Stimulated activated CD4-positive, alpha-beta T cell treated with anti-CD3 and anti-CD28 coated beads, Interleukin-4, amount 100 ng/mL, for 48 hours (primary cell): ENCODE measurements around the gene PROM2.

Experiments used
- DNase-seq, 2 donors: peaks; one replicate each; pipeline ENCODE4 v3.0.0-alpha.2; 2020; ENCODE audit warnings: low read depth in 2 of 2

The PROM2 gene

DNA sequence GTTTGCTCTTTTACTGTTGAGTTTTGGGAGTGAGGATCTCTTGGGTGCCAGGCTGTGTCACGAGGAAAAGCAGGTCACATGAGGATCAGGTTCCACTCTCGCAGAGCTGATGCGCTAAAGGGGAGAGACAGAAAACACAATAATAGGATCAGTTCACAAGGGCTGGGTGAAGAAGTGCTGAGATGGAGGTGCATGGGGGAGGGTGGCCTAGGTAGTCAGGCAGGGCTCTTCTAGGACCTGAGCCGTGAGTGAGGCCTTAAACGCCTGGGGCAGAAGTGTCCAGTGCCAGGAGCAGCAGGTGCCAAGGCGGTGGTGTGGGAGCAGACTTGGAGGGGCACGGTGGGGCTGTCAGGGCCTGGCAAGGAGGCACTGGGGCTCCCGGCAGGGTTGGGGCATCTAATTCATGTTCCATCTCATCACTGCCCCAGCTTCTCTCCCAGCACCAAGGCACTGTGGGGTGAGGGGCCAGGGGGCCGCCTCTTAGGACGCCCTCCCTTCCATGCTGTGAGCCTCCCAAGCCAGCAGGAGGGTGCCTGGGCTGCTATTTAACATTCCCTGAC lies 32.2 kb downstream of the PROM2 start:
- no peak for DNase-seq

GRCh38 chr2:95307036-95307435 lies 32.8 kb downstream of the PROM2 start:
- DNase-seq: no peak

GRCh38 chr2:95307878-95308277 lies 33.6 kb downstream of the PROM2 start:
- DNase-seq: no peak

GRCh38 chr2:95308426-95308990 lies 34.3 kb downstream of the PROM2 start:
- DNase-seq: no peak

DNA sequence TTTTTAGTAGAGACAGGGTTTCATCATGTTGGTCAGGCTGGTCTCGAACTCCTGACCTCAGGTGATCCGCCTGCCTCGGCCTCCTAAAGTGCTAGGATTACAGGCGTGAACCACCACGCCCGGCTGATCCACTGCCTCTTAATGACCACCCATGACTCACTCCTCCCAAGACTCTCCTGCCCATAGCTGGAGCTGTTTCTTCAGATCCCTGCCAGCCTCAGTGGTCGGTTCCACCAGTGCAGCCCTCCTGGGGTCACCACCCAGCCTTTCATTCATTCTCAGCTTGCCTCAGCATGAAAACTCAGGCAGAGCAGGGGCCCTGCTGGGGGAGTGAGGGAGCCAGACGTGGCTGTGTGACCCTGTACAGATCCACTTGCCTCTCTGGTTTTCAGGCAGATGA lies 35.4 kb downstream of the PROM2 start:
- DNase-seq: no peak

- DNase-seq: no peak
Measured at GRCh38 chr2:95310216-95310615, 36.0 kb downstream of the PROM2 start.

- DNase-seq: no peak
Measured at GRCh38 chr2:95310651-95311050, 36.4 kb downstream of the PROM2 start.

- DNase-seq: no peak
Measured at GRCh38 chr2:95311815-95312542, 37.7 kb downstream of the PROM2 start.

DNA sequence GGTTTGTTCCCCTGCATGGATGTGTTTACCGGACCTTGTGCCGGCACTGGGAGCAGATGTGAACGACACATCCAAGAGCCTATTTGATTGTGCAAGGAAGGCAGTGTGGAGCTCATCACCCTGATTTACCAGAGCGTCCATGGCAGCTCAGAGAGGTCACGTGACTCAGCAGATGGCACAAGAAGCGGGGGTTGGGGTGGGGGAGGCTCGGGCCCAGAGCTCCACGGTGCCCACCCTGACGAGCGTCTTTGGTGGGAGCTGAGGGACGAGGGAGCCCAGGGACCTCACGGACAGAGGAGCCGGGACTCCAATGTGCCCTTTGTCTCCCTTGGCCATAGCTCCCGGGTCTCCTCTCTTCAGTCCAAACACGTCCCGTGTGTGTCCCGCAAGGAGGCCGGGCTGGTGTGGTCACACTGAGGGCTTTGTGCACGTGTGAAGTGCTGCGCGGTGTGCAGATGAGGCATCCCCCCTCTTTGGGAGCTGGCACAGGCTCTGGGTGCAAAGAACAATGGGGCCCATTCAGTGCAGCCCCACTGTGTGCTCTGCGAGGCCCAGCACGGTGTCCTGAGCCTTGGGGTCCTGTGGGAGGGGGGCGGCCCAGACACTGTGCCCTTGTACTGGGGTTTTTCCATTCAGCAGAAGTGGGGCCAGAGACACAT lies 38.4 kb downstream of the PROM2 start:
- no peak for DNase-seq

DNA sequence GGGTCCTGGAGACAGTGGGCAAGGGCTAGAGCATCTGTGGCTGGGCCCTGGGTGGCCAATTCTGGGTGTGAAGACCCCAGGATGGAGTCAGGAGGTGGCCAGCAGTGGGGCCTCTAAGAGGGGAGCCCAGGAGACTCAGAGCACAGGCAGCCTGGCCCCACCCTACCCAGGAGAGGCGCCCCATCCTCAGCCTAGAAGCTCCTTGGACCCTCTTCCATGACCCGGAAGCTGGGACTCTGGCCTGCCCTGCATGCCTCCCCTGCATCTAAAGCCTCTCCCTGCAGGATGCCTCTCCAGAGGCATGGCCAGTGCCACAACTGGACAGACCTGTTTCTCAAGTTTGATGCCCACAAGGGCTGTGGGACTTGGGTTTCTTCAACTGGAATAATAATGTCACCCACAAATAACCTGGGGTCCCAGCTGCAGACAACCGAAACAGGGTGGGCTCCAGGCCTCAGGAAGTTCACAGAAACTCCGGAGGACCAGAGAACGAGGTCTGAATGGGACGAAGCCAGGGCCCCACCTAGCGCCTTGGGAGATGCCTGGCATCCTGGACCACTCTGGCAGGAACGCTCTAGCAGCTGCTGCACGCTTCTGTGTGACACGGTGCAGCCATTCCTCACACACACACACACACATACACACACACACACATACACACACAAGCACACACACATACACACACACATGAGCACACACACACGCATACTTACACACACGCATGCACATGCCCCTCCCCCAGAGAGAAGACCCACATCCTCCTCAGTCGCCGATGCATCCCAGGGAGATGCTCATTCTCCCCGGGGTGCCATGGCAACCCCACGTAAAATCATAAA lies 39.3 kb downstream of the PROM2 start:
- DNase-seq: no peak

DNA sequence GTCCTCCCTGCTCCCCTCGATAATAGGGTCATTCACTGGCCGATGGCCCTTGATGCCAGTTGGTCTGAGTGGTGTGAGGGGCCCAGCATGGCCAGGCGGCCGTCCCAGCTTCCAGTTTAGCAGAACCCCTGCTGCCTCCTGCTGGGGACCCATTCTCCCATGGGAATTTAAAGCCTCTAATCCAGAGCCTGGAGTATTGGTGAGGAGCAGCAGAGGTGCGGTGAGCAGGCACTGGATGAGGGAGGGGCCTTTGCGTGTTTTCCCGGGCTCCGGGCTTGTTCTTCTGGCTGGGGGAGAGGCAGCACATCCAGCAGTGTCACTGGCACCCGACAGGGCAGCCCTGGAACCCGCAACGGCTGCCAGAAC lies 40.3 kb downstream of the PROM2 start:
- no peak for DNase-seq

DNA sequence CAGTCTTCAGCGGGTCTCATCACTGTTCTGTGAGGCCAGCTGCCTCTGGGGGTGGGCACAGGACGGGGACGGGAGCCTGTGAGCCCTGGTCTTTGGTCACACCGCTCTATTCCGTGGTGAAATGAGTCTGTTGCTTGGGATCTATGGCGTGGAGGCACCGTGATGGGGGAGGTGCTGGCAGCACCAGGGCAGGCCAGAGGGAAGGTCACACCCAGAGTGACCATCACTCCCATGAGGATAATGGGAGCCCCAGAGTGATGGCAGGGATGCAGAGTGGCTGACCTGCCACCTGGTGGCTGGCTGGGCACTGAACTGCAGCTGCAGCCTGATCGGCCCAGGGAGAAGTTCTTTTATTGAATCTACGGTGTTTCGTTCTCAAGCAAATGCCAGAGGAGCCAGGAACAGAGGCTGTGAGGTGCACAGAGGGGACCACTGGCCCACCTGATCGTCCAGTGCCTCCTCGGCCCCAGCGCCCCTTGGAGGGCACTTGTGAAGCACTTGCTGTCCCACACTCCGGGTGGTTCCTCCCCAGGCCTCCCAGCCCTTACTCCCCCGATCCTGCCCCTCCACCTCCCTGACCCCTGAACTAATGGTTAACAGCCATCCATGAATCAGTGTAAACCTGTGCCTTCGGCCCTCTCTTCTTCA lies 40.8 kb downstream of the PROM2 start:
- no peak for DNase-seq

DNA sequence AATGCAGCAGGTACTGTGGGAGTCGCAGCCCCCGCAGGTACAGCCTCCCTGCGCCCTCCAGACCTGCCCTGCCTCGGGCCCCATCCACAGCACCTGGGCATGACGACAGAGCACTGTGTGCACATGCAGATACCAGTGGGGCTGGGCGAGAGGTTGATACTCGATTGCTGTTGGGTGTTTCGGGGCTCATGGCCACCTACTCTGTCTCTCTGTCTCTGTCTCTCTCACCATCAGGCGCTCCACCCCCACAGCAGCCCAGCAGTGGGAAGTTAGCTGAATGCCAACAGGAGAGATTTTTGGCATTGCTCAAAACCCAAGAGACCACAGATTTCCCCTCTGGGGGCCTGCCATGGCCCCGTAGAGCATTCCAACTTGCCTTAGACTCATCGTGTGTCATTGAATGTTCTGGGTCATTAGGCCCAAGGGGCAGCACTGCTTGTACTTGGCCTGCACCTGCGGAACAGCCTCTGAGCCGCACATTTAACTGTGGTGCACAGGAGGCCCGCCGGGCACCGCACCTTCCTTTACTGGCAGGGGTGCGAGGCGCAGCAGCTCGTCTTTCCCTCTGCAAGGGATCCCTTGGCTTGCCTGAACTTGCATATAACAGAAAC lies 41.7 kb downstream of the PROM2 start:
- no peak for DNase-seq

GRCh38 chr2:95316466-95317122 lies 42.3 kb downstream of the PROM2 start:
- DNase-seq: no peak

- DNase-seq: no peak
Measured at GRCh38 chr2:95317123-95317500, 42.9 kb downstream of the PROM2 start.

DNA sequence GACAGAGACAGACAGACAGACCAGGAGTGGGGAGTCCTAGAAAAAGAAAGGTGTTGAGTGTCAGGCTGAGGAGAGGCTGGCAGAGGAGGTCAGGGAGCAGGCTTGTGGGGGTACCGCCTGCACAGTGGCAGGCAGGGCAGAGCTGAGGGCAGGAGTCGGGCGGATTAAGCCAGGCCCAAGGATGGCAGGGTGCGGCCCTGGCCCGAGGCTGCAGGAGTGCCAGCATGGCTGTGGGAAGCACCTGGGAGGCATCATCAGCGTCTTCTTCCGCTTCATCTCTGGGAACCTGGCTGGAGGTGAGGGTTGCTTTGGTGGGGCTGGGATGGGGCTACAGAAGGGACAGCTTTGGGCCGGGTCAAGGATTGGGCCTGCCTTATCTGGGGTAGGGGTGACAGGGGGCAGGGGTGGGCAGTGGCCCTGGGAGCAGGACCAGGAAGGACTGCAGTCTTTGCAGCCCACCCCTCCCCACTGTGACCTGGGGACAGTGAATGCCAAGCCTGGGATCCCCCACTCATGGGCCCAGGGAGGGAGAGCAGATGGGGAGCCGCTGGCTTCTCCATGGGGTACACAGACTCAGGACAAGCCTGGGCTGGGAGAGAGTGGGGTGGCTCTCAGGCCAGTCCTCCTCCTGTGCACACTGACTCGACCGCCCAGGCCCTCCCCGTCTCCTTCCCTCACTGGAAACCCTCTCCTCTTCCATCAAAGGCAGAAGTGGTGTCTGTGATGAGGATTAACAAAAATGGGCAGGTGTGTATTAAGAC lies 43.6 kb downstream of the PROM2 start:
- no peak for DNase-seq

DNA sequence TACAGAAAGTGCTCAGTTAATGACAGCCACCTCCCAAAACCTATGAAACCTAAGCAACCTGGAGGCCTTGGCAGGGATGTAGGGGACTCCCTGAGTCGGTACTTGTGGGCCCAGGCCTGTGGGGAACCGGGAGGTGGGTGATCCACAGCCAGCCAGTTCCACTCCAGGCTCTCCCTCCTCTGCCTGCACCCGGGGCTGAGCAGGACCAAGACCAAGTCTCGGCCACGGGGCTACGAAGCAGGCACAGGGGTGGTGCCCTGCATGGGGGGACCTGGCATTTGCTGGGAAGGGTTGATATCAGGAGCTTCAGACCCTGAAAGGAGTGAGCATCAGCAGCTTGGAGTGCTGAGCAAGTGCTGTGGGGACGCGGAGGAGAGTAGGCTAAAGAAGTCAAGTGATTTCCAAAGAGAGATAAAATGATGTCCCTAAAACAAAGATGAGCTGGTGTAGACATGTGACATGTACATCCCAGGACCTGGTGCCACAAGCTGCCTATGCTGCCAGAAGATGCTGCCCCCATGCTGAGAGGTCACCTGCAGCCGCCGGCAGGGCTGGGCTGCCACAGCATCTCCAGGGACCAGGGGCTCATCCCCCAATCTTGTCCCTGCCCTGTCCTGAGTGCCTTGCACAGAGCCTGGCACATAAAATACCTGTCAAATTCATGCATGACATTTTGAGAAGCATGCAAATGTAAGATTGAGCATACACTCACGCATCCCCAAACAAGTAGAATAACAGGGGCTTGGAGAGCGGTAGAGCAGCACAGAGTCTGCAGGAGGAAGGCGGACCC lies 44.4 kb downstream of the PROM2 start:
- no peak for DNase-seq

DNA sequence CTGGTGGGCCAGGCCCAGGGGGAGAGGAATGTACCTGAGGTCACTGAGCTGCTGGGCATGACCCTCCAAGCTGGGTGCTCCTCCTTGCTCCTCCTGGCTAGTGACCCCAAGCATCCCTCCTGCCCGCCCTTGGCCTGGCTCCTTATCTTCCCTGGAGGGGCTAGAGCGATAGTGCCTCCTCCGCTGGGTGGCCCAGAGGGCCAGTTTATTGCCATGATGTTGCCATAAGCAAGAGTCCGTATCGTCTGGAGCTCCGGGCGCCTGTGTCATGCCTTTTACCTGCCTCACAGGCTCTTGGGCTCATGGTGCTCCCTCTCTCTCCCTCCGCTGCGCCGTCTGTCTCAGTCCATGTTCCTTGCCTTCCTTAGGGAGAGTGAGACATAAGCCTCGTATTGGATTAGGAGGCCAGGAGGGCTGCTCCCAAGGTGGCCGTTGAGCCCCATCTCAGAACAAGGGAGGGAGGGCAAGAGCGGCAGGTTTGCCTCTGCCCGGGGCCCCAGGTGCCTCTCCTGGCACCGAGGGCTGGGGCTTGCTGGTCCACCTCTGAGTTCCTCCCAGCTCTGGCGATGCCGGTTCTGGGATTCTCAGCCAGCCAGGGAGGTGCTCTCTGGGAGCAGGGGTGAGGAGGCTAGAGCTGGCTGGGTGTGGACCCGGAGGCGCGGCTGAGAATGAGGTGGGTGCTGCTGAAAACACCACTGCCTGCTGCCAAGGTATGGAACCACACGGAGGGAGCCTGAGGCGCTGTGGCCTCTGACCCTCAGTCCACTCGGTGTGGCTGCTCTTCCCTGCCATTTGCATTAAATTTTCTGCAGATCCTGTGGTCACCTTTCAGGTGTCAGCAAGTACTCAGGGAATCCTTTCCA lies 45.5 kb downstream of the PROM2 start:
- DNase-seq: no peak
